CD1c-positive myeloid dendritic cell (primary cell): ENCODE results near the gene RBM4B.
A peak's percentile ranks its signal among the peaks of the same experiment; 100 is the strongest.

Experiments used
- DNase-seq: peaks from one replicate; pipeline ENCODE4 v3.0.0-alpha.2; 2016; ENCODE audit errors: extremely low spot score

The RBM4B gene

DNA sequence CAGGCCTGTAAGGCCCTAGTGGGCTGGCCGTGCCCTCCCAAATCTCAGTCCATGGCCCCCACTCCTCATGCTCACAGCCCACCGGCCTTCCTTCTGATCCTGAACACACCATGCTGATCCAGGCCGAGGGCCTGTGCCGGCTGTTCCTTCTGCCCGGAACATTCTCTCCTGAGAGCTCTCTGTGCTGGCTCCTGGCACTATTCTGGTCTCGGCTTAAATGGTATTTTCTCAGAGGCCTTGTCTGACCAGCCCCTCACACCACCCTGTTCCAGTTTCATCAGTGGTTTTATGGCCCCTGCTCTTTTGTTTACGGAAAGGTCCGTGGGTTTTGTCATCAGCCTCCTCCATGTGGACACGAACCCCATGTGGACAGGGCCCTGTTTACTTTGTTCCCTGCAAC lies 29.3 kb upstream of the RBM4B start:
- DNase-seq, result no peak

DNA sequence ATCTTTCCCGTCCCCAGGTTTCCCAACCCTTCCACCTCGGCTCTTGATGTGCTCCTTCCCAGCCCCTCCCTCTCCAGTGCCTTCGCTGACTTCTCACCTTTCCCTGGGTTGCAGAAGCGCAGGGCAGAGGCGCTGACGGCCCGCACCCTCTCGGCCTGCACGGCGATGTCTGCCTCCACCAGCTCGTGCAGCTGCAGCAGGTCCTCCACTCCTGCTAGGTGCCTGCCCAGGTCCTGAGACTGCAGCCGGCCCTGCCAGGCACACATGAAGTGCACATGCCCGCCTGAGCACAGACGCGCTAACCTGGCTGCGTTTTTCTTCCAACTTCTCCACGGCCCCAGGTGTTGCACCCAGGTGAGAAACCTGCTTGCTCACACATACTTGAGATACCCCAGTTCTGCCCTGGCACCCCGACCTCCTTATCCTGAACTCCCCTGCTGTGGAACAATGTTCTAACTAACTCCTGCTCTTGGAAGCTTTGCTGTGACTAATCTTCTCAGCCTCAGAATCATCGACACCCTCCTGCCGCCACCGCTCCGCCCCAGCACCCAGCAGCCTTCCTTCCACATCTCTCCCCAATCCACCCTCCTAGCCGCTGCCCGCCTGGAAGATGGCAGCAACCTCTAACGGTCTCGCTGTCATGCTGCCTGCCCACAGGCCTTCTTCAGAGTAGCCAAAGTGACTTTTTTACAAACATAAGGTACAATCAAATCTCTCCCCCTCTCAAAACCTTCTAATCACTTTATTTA lies 28.1 kb upstream of the RBM4B start:
- no peak for DNase-seq

DNA sequence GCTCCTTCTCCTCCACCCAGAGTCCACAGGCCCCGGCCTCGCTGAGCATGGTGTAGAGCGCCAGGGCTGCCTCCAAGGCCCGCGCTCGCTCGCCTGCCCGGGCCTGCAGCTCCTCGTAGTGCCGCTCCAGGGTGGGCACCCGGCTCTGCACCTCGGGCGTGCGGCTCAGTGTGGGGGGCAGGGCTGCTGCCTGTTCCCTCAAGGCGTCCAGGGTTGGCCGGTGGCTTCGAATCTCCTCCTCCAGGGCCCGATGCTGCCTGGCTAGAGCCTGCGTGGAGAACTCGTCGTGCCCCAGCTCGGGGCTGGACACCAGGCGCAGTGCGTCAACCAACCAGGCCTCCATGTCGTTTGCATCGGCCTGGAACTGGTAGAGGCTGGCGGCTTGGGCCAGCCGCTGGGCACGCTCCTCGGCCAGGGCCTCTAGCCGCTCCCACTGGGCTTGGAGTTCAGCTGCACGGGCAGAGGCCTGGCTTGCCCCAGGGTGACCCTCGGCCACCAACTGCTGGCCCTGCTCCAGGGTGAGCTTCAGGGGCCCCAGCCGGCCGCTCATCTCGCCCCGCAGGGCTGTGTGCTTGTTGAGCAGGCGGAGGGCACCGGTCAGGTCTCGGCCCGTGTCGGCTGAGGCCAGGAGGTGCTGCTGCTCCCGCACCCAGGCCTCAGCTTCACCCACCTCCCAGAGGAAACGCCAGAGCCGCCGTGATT lies 27.1 kb upstream of the RBM4B start:
- no peak for DNase-seq

DNA sequence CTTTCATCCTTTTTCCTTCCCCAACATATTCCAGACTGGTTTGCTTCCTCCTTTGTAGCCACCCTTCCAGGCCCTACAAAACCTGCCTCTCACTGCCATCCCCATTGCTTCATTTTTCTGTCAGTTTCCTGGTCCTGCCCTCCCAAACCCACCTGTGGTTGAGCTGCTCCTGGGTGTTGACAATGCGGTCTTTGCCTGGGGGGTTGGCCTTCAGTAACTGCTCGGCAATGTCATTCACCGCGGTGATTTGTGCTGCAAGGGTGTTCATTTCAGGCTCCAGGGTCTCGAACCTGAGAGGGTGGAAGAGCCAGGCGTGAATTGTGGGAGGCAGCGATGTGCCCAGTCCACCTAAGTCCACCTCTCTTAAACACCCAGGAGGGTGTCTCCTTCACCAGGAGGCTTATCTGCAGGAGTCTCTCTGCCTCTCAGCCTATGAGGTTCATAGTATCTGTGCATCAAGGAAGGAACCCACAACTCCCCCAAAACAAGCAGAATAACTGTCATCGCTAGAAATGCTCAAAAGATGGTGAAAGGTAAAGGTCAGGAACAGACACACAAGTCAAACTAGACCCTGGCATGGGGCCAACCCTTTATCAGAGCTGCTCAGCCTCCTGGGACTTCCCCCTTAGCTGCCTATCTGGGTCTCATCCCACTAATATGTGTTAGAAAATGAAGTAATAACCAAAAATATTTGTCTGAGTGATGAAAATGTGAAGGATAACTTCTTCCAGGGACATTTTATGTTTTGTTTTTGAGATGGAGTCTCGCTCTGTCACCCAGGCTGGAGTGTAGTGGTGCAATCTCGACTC lies 23.9 kb upstream of the RBM4B start:
- no peak for DNase-seq

DNA sequence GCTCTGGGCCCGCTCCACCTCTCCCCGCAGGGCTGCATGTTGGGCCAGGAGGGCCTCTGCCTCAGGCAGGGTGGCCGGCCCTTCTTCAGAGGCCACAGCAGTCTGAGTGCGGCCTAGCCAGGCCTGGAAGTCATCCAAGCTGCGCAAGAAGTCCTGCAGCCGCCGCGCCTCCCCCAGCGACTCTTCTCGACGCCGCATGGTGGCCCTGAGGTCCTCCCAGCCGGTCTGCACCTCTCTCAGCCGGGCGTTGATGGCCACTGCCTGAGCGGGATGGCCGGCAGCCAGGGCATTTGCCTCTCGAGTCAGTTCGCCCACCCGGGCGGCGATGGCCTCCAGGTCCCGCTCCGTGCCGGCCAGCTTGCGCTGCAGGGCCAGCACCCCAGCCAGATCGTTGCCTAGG lies 23.1 kb upstream of the RBM4B start:
- no peak for DNase-seq

DNA sequence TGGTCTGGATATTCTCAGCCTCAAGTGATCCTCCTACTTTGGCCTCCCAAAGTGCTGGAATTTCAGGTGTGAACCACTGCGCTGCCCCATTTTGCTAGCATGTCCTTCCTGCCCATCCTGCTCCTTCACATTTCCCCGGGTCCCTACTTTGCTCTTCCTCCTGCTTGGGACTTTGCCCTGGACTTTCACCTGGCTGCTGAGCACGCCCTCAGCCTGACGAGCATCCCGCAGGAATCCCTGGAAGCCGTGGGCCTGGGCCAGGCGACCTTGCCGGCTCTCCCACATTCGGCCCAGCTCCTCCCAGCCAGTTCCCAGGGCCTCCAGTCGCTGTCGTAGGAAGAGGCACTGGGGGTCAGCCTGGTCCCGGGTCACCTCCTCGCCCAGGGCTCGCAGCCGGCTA lies 22.6 kb upstream of the RBM4B start:
- no peak for DNase-seq

DNA sequence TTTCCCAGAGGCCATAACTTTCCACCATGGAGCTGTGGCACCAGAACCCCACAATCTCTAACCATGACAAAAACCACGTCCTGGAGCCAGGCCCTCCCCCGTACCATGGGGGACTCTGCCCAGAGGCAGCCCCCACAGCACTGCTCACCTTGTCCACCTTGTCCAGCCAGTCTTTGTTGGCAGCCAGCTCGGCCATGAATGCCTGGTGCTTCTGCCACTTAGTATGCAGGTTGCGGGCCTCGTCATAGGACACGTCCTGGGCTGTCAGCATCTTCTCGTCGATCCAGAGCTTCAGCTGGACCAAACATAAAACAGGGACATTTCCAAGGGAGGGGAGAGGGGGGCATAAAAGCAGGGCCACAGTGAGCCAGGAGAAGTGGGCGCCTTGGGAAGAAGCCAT lies 20.8 kb upstream of the RBM4B start:
- no peak for DNase-seq

DNA sequence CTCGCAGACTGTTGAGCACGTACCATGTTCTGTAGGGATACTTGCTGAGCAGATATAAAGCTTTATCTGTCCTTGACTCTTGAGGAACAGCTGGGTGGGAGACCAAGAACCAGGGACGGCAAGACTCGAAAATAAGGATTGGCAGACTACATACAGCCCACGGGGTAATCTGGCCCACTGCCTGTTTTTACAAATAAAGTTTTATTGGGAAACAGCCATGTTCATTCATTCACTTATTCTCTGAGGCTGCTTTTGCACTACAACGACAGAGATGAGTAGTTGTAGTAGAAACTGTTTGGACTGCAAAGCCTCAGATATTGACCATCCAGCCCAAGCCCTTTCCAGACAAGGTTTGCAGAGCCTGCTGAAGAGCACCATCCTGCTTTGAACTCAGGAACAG lies 20.3 kb upstream of the RBM4B start:
- no peak for DNase-seq

DNA sequence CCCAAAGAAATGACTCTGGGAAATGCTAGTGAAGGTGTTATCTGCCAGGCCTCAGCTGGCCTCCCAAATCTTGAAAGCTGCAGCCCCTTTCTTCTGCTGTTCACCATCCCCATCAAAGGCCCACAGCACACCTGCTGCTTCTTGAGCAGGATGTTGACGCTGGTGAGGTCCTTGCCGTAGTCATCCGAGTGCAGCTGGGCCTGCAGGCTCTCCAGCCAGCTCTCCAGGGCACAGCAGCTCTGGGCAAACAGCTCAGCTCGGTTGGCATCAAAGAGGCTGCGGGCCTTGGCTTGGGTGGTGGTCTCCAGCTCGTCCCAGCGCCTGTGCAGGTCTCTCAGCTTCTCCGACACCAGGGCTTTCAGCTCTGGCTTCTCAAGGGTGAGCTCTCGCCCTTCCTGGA lies 18.5 kb upstream of the RBM4B start:
- no peak for DNase-seq

DNA sequence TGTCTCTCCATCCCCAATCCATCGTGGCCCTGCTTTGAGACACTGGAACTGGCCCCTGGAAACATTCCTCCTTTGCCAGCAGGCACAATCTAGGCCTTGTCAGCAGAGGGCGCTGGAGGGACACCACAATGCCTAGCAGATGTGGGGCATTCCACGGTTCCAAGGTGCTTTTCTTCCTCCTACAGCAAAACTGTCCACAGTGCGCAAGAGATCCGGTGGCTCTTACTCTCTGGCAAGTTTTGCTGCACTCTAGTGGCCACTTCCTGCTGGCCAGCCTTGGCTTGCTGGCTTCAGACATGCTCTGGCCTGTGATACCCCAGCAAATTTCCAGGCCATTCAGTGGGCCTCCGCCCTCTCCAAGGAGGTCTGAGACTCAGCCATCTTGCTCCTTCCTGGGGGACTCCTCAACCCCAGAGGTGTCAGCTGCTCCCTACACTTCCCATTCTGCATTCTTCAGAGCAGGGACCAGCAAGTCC lies 17.1 kb upstream of the RBM4B start:
- DNase-seq, result peak; percentile 94

DNA sequence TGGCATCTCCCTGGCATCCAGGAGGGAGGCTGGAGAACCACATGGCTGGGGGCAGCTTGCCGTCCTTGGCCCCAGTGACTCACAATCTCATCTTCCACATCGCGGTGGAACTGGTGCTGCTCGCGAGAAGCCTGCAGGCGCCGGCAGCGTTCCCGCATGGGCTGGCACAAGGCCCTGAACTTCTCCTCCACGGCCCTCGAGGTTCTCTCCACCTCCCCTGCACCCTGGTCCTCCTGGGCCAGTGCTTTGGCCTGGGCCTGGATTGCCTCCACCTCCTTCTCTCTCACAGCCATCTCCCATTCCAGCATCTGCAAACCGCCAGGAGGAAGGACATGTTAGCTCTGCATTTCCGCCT lies 16.3 kb upstream of the RBM4B start:
- DNase-seq, result no peak

DNA sequence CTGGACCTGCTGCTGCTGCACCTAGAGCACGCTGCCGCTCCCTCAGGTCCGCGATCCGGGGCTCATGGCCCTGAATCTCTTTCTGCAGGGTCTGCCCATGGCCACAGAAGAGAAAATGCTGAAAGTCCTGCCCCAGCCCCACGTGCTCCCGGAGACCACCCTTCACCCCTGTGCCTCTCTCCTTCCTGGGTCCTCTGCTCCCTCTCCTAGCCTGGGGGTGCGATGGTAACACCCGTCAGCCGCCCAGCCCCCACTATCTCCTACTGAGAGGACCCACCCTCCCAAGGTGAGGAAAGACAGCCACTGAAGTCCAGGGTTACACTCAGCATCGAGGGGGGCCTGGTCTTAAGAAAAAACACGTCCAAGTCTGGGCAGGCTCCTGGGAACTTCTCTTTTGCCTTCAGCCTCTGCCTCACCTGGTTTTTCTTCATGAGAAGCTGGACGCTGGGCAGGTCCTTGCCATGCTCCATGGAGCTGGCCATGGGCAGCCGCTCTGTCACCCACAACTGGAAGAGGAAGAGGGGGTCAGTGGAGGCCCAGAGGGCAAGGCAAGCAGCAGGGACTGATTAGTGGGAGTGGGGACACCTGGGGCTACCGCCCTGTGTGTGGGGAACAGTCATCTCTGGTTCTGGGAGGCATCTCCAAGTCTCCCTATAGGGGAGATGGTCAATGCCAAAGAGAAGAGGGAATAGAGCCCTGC lies 15.8 kb upstream of the RBM4B start:
- no peak for DNase-seq

DNA sequence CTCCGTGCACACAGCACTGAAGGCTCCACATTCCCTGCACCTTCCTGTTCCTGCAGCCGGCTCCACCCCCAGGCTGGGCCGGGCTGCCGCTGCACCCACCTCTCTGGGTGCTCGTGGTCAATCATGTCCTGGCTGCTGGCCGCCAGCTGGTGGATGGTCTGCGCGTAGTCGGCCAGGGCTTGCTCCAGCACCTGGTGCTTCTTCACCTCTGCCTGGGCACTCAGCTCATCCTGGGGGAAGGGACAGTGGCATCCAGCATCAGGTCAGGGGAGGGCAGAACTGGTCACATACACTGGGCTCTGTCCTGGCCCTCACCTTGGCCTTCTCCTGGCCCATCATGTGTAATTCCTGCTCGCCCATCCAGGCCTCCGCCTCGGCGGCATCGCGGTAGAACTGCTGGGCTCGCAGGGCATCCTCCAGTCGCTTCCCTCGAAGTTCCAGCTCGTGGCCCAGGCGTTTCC lies 15.2 kb upstream of the RBM4B start:
- DNase-seq, result no peak

DNA sequence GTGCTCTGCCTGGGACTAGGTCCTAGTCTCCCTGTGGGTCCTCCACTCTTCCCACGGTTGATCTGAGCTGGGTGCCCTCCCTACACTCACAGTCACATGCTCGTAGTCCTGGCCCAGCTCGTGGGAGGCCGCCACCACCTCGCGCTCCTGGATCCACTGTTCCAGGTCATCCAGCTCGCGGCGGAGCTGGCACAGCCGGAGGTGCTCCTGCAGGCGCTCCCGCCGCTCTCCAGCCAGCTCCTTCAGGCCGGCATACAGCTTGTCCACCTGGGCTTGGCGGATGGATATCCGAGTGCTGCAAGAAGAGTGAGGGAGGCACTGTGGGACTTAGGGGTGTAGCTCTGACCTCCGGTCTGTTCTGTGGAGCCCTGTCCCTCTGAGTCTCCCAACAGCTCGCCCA lies 14.8 kb upstream of the RBM4B start:
- DNase-seq, result no peak

DNA sequence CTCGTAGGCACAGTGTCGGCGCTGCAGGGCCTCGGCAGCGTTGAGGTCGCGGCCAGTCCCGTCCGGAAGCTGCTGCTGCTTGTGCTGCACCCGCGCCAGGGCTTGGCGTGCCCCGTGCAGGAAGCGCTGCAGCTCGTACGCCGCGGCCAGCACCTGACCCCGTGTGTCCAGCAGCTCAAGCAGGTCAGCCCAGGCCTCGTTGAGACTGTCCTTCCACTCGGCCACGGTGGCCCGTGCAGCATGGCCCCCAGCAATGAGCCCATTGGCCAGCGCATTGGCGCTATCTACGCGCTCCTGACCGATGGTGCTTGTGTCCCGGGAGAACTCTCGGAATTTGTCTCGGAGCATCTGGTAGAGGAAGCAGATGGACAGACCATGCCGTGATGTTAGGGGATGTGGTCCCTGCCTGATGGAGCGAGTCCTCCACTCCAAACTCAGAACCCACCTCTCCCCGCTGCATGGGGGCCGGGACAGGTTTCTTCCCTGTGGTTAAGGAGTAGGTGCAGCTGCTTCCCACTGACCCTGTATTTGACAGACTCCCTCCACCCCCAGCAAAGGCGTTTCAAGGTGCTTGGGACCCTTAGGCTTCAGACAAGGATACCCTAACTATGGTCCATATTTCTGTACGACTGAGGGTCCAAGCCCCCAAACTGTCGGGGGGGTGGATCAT lies 13.8 kb upstream of the RBM4B start:
- DNase-seq, result no peak

DNA sequence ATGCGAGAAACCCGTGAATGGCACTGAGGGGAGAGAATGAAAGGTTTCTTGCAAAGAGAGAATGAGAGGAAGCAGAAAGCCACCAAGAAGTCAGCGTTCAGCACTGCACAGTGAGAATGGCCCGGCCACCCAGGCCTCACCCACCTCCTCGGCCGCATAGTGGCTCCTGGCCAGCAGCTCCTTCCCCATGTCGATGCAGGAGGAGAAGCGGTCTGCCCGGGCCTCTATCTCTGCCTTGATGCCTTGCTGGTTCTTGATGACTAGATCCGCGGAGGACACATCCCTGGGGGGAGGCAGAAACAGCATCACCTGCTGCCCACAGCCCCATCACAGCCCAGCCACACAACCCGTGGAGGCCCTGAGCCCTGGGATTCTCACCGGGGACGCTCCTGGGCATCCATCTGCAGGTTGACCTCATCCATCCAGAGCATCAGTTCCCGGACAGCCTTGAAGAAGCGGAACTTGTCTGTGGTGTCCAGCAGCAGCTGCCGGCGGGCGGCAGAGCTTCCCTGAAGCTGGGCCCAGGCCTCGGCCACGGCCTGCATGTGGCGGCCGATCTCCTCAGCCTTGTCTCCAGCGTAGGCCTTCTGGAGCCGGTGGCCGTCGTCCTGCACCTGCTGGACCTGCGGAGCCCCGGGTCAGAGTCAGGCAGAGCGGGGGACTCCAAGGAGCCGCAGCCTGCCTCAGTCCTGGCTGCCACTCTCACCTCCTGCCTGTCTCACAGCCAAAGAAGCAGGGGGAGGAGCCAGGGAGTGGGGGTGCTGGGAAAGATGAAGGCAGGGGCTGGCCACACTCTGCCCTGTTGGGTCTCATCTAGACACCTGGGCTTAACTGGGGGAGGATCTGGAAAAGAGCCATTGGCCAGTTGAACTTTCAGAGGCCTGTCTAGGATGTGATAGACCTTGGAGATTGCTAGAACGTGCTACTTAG lies 12.2 kb upstream of the RBM4B start:
- no peak for DNase-seq

DNA sequence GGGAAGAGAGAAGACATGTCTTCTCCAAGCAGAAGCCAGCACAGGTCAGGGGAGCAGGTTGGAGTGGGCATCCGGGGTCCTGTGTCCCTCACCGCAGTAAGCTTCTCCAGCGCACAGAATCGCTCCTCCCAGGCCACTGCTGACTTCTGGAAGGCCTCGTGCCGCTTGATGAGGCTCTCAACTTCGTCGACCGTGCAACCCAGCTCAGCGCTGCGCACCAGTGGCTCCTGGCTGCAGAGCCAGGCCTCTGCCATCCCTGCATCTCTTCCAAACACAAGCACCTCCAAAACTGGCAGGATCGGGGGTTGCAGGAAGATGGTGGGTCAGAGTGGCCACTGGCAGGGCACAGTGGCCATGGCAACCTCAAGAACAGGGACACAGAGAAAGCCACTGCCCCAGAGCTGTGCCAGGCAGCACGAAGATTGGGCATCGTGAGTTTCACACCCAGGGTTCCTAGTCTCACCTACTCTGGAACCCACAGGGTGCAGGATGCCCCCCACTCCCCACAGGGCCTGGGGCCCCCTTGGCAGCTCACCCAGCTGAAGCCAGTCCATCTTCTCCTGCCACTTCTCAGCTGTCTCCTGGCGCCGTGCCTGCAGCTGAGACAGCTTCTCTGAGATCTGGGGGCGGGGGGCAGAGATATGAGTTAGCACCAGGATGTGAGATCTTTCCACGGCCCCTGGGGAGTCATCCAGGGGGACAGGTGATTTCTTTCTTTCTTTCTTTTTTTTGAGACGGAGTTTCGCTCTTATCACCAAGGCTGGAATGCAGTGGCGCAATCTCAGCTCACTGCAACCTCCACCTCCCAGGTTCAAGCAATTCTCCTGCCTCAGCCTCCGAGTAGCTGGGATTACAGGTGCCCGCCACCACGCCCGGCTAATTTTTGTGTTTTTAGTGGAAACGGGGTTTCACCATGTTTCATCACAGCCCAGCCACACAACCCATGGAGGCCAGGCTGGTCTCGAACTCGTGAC lies 11.2 kb upstream of the RBM4B start:
- no peak for DNase-seq

DNA sequence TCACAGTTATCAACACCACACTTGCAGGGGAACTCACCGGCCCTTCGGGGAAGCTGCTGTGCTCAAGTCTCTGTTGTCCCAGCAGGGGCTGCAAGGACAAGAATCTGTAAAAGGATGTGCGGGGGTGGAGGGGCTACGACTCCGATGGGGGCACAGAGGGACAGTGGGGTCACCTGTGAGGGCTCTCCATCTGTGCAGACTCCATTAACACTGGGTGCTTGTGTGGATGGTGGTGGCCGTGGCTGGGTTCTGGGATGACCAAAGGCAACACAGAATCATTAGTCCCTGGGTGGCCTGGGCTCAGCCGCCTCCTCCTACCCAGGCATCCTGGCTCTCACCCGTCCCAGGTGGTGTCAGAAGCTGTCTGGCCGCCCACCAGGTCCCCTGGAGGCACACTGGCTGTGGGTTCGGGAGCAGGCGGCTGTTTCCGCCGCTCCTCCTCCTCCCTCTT lies 10.2 kb upstream of the RBM4B start:
- no peak for DNase-seq
